ENCODE measurements around the gene RAD18.

GRCh38 chr3:8983026-8983425 lies 19.8 kb upstream of the RAD18 start:
- TF ChIP-seq CTCF (IDR thresholded peaks at IDR 0.05) (no peak), POLR2A (IDR thresholded peaks at IDR 0.05) (no peak)
